NB4 (cell line): ENCODE measurements around the gene SPATA46.

Experiments used
- DNase-seq: peaks from one replicate; pipeline ENCODE4 v3.0.0; 2010; ENCODE audit warnings: low read depth
- H3K4me3 ChIP-seq: one replicate; pipeline ENCODE4 v1.5.1; 2011; ENCODE audit warnings: mild to moderate bottlenecking, low read depth, low read length, moderate library complexity
- MYC ChIP-seq: IDR thresholded peaks from 2 replicates; pipeline ENCODE4 v1.6.1; 2011; ENCODE audit warnings: low read depth, low read length
- POLR2A ChIP-seq: IDR thresholded peaks from 2 replicates; pipeline ENCODE4 v1.6.1; 2011; ENCODE audit warnings: mild to moderate bottlenecking; ENCODE audit not compliant: insufficient read length; ENCODE audit errors: extremely low read depth
- TF ChIP-seq, protein P1 (sequence below): IDR thresholded peaks from one replicate; pipeline ENCODE4 v1.5.1; 2012; ENCODE audit warnings: low read depth, low read length
- TF ChIP-seq, protein P2 (sequence below): IDR thresholded peaks from 2 replicates; pipeline ENCODE4 v1.6.1; 2011; ENCODE audit warnings: low read depth, low read length

SPATA46 gene

DNA sequence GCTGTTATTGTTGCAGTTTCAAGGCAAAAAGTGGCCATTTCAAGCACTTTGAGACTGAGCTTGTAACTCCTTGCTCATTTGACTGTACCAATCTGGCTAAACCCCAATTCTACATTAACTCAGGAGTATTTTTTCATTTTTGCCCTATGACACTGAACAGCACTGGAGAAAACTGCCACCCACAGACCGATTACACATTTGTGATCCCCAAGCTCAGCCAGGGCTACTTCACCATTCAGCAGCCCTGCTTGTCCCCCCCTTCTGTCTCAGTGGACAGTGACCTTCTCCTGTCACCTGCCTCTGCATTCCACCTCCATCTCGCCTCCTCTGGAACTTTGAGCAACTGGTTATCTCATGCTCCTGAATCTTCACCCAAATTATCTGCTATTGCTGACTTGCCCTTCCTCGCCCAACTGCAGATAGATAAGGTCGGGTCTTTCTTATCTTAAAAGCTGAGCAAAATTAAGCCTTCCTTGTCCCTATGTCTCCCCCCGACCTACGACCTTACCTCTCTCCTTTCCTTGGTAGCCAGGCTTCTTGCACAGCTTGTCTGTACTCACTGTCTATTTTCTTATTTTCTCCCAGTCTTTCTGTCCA lies 25.3 kb downstream of the SPATA46 start:
- no peak for TF ChIP-seq POLR2A
- TF ChIP-seq, protein P1, sequence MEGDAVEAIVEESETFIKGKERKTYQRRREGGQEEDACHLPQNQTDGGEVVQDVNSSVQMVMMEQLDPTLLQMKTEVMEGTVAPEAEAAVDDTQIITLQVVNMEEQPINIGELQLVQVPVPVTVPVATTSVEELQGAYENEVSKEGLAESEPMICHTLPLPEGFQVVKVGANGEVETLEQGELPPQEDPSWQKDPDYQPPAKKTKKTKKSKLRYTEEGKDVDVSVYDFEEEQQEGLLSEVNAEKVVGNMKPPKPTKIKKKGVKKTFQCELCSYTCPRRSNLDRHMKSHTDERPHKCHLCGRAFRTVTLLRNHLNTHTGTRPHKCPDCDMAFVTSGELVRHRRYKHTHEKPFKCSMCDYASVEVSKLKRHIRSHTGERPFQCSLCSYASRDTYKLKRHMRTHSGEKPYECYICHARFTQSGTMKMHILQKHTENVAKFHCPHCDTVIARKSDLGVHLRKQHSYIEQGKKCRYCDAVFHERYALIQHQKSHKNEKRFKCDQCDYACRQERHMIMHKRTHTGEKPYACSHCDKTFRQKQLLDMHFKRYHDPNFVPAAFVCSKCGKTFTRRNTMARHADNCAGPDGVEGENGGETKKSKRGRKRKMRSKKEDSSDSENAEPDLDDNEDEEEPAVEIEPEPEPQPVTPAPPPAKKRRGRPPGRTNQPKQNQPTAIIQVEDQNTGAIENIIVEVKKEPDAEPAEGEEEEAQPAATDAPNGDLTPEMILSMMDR, result no peak
- TF ChIP-seq, protein P2, sequence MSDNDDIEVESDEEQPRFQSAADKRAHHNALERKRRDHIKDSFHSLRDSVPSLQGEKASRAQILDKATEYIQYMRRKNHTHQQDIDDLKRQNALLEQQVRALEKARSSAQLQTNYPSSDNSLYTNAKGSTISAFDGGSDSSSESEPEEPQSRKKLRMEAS, result no peak
- no peak for TF ChIP-seq MYC
- DNase-seq, result no peak
- no peak overlapping the region for H3K4me3 ChIP-seq

DNA sequence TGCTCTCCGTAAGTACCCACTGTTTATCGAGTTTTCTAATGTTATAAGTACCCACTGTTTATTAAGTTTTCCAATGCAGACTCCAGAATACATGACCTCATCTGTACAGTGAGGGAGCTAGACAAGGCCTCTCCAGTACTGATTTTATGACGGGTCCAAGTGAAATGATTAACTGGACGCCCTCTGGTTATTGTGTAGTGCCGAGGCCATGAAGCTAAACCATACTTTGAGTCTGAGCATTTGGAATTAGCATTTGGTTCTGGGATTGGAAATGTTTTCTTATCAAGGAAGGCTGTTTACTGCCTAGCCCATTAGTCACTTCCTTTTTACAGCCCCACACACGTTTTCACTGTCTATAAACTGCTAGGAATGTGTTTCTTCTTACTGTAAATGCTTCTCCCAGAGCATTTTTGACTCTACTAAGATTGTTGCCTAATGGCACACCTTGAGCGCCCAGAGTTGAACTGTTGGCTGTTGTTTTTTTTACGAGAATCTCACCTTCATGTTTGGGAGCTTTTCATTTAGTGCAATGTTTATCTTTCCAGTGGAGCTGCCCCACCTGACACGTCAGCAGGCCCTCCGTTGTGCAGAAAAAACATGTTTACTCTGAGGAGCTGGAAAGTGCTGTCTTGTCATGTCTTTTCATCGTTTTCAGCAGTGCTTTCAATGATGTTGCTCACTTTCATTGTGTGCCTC lies 26.9 kb downstream of the SPATA46 start:
- no peak for DNase-seq
- H3K4me3 ChIP-seq, result no peak overlapping the region
- TF ChIP-seq, protein P1, result no peak
- TF ChIP-seq POLR2A (no peak), MYC (no peak)
- TF ChIP-seq, protein P2, result no peak

DNA sequence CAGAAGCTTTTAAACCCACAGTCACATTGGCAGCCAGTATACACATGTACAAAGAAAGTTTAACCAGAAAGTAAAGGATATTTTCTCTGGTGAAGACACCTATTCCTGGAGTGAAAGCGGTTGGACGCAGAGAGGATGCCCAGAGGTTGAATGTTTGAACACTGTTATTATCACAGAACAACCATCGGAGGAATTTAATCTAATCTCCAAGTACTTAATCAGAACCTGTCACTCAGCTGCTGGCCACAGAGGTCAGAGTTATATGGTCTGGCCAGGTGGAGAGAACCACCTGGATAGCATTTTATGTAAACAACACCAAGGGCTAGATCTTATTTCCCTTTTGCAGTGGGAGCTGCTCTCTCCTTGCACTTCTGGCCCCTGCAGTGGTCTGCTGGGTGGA lies 29.4 kb downstream of the SPATA46 start:
- TF ChIP-seq, protein P1, result no peak
- no peak for TF ChIP-seq POLR2A
- TF ChIP-seq, protein P2, result no peak
- TF ChIP-seq MYC, result no peak
- DNase-seq, result no peak
- H3K4me3 ChIP-seq, result no peak overlapping the region

DNA sequence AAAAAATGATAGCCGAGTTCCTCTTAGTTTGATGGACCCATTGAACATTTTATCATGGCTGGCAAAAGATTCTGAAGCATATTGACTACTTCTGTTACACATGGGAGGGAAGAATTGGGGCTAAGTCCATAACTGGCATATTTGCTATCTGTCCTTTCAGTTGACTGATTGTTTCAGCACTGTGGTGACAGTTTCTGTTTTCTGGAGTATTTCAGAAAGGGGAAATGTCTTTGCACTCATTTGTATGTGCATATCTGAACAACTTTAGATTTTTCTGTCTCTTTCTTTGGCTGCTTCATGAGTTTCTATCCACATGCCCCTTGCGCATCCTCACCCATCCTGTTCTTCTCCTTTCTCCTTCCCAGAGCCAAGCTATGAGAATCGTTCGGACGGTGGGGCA lies 33.2 kb downstream of the SPATA46 start:
- DNase-seq, result no peak

DNA sequence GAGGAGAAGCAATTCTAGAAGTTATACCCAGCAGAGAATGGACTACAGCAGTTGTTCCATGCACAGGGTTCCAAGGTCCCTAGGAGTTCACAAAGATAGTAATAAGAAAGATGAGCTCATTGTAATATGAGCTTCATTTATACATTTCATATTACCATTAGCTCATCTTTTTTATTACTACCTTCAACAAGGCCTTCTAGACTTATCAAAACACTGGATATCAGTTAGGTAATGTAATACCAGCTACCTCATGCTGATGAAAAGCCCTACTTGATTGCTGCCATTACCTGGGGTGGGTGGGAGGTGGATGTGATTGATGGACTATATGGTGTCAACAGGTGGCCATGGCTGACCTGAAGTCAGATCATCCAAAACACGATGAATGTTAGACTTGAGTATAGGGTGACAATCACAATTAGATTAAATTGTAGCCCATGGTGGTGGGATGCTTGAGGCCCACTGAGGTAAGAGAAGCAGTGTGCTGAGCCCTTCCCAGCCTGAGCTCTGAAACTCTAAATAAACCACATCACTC lies 34.1 kb downstream of the SPATA46 start:
- no peak for DNase-seq
- H3K4me3 ChIP-seq, result no peak overlapping the region
- no peak for TF ChIP-seq MYC

More for the DNA sequence above, 33.2 kb downstream of the SPATA46 start:
- no peak overlapping the region for H3K4me3 ChIP-seq
- TF ChIP-seq MYC (no peak), POLR2A (no peak)
- TF ChIP-seq, protein P2, result no peak
- TF ChIP-seq, protein P1, result no peak

DNA sequence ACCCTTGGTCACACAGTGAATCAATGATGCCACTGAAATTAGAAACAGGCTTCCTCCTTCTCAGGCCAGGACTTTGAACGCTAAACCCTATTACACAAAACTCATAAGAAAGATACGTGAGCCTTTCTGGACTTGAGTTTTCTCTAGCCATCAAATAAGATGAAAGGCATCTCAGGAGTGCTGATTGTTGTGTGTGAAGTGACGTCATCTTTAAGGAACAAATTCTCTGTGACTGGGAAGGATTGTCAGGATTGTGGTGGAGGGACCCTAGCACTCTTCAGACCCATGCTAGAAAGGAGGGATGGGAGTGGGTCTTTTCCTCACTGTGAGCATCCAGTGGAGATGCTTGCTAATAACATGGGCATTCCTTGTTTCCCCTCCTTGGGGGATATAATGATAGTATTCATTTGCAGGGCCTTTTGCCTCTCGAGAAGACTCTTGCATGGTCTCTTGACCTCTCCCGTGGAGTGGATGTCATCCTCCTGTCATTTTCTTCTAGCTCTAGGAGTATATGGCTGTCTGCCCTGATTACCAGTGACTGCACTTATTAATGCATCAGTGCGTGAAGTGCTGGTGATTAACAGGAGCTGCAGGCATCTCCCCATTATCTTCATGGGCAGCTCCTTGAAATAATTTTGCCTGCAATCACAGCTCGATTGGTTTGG lies 39.9 kb downstream of the SPATA46 start:
- H3K4me3 ChIP-seq, result no peak overlapping the region
- no peak for DNase-seq
- TF ChIP-seq, protein P2, result no peak
- TF ChIP-seq, protein P1, result no peak
- no peak for TF ChIP-seq MYC
